DND-41 (cell line): ENCODE measurements around the gene C11orf52.

Source experiments
- ATAC-seq: fragments of 200-7000 bp; cut with Tn5 transposase; 3 replicates; pipeline ENCODE4 v1.9.1; 2021; ENCODE audit warnings: low read depth; ENCODE audit not compliant: insufficient read depth
- DNase-seq: peaks from one replicate; pipeline ENCODE4 v3.0.0-alpha.2; 2020
- H2AFZ ChIP-seq: 2 replicates; pipeline ENCODE4 v1.6.0; 2012; ENCODE audit warnings: low read depth, low read length
- H3K27ac ChIP-seq: 2 replicates; pipeline ENCODE4 v1.5.1; 2012; ENCODE audit warnings: low read length, inconsistent platforms
- H3K27me3 ChIP-seq: fragments of 200-600 bp; sonication (generic); 2 replicates; pipeline ENCODE4 v1.6.0; 2012; ENCODE audit warnings: low read length, mild to moderate bottlenecking, inconsistent platforms; ENCODE audit not compliant: insufficient read depth, poor library complexity
- H3K36me3 ChIP-seq: 2 replicates; pipeline ENCODE4 v1.5.1; 2012; ENCODE audit warnings: low read length, inconsistent platforms; ENCODE audit not compliant: insufficient read depth
- H3K4me1 ChIP-seq: 2 replicates; pipeline ENCODE4 v1.5.1; 2012; ENCODE audit warnings: mild to moderate bottlenecking, low read length; ENCODE audit not compliant: insufficient read depth
- H3K4me2 ChIP-seq: 2 replicates; pipeline ENCODE4 v1.6.0; 2012; ENCODE audit warnings: mild to moderate bottlenecking, moderate library complexity, low read length, inconsistent platforms; ENCODE audit not compliant: insufficient read depth
- H3K4me3 ChIP-seq, 2 experiments: fragments of 200-600 bp in 1 of 2; shearing (Covaris generic) in 1 of 2; 2 replicates each; pipeline ENCODE4 v1.5.1; 2012 to 2016; ENCODE audit warnings: inconsistent platforms in 2 of 2, low read length in 2 of 2, mild to moderate bottlenecking in 2 of 2, low read depth in 1 of 2, moderate library complexity in 1 of 2
- H3K79me2 ChIP-seq: 2 replicates; pipeline ENCODE4 v1.6.0; 2012; ENCODE audit warnings: low read length, inconsistent platforms; ENCODE audit not compliant: insufficient read depth
- H3K9ac ChIP-seq: 2 replicates; pipeline ENCODE4 v1.6.0; 2012; ENCODE audit warnings: low read depth, mild to moderate bottlenecking, inconsistent platforms, low read length, moderate library complexity
- H3K9me3 ChIP-seq: 2 replicates; pipeline ENCODE4 v1.5.1; 2012; ENCODE audit warnings: low read length, moderate library complexity, mild to moderate bottlenecking, inconsistent platforms; ENCODE audit not compliant: insufficient read depth, severe bottlenecking
- H4K20me1 ChIP-seq: 2 replicates; pipeline ENCODE4 v1.6.0; 2012; ENCODE audit warnings: low read length; ENCODE audit not compliant: insufficient read depth
- CTCF ChIP-seq: IDR thresholded peaks from 2 replicates; pipeline ENCODE4 v1.5.1; 2012; ENCODE audit warnings: borderline replicate concordance, low read length, moderate library complexity, mild to moderate bottlenecking; ENCODE audit not compliant: poor library complexity, severe bottlenecking; ENCODE audit errors: extremely low read depth
- EZH2 ChIP-seq: IDR thresholded peaks from 3 replicates; pipeline ENCODE4 v1.6.1; 2012; ENCODE audit warnings: borderline replicate concordance, low read depth, mild to moderate bottlenecking, moderate library complexity, low read length, inconsistent platforms; ENCODE audit not compliant: severe bottlenecking

C11orf52 gene

GRCh38 chr11:111949519-111950426, 31.1 kb downstream of the C11orf52 start:
- H4K20me1 ChIP-seq = no peaks in the 10 kb centered on the region
- no peak overlapping the region for H3K4me3 ChIP-seq
- no peaks in the 10 kb centered on the region for H3K36me3 ChIP-seq
- H3K27me3 ChIP-seq = no peaks in the 10 kb centered on the region
- no peaks in the 10 kb centered on the region for H3K4me1 ChIP-seq
- no peak overlapping the region for H3K4me2 ChIP-seq
- ATAC-seq = no peak
- no peak overlapping the region for H2AFZ ChIP-seq
- no peaks in the 10 kb centered on the region for H3K9me3 ChIP-seq
- H3K79me2 ChIP-seq = no peaks in the 10 kb centered on the region
- no peak for DNase-seq
- TF ChIP-seq CTCF (no peak), EZH2 (no peak)
- H3K9ac ChIP-seq = no peak overlapping the region
- no peak overlapping the region for H3K27ac ChIP-seq

DNA sequence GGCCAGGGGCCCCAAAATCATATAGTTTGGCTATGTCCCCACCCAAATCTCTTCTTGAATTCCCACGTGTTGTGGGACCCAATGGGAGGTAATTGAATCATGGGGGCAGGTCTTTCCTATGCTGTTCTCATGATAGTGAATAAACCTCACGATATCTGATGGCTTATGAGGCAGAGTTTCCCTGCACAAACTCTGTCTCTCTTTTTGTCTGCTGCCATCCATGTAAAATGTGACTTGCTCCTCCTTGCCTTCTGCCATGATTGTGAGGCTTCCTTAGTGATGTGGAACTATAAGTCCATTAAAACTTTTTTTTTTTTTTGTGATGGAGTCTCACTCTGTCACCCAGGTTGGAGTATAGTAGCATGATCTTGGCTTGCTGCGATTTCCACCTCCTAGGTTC, 32.9 kb downstream of the C11orf52 start:
- no peak for DNase-seq
- Histone ChIP-seq H4K20me1 (no peaks in the 10 kb centered on the region), H3K79me2 (no peaks in the 10 kb centered on the region), H3K4me1 (no peaks in the 10 kb centered on the region), H3K4me3 (no peak overlapping the region), H2AFZ (no peak overlapping the region), H3K9me3 (no peaks in the 10 kb centered on the region), H3K36me3 (no peaks in the 10 kb centered on the region), H3K27ac (no peak overlapping the region), H3K27me3 (no peaks in the 10 kb centered on the region), H3K4me2 (no peak overlapping the region), H3K9ac (no peak overlapping the region)
- no peak for ATAC-seq
- TF ChIP-seq EZH2 = no peak
- no peak for TF ChIP-seq CTCF

DNA sequence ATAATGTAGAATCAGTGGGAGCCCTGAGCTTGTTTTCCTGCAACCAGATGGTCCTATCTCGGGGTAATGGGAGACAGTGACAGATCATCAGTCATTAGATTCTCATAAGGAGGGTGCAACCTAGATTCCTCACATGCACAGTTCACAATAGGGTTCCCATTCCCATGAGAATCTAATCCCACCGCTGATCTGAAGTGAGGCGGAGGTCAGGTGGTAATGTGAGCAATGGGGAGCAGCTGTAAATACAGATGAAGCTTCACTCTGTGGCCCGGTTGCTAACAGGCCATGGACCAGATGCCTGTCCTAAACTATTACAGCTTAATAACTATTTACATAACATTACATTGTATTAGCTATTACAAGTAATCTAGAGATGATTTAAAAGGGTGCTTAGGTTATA, 35.4 kb downstream of the C11orf52 start:
- Histone ChIP-seq H4K20me1 (no peaks in the 10 kb centered on the region), H3K79me2 (no peaks in the 10 kb centered on the region), H3K9me3 (no peaks in the 10 kb centered on the region), H3K4me1 (no peaks in the 10 kb centered on the region), H3K9ac (no peak overlapping the region), H3K27me3 (no peaks in the 10 kb centered on the region), H3K36me3 (no peaks in the 10 kb centered on the region), H2AFZ (no peak overlapping the region), H3K4me2 (no peak overlapping the region), H3K4me3 (no peak overlapping the region), H3K27ac (no peak overlapping the region)
- TF ChIP-seq CTCF = no peak
- TF ChIP-seq EZH2 = no peak
- ATAC-seq (no peak), DNase-seq (no peak)
